H1 (cell line): Measurements from ENCODE around the gene DHX38.

Source experiments
- EP300 ChIP-seq, 2 experiments: IDR thresholded peaks; 1 replicate in 1 of 2; 2 replicates in 1 of 2; pipeline ENCODE4 v1.6.1; 2011 to 2012; ENCODE audit warnings: low read depth in 2 of 2, low read length in 2 of 2, mild to moderate bottlenecking in 2 of 2, borderline replicate concordance in 1 of 2, inconsistent platforms in 1 of 2, moderate library complexity in 1 of 2
- POLR2AphosphoS5 ChIP-seq: IDR thresholded peaks from 2 replicates; pipeline ENCODE4 v1.6.1; 2011; ENCODE audit warnings: low read depth, low read length
- SAP30 ChIP-seq: fragments of 300-600 bp; sonication (generic); IDR thresholded peaks from 2 replicates; pipeline ENCODE4 v1.7.1; 2012; ENCODE audit warnings: low read length, moderate library complexity, mild to moderate bottlenecking, inconsistent platforms; ENCODE audit not compliant: insufficient read depth, insufficient replicate concordance
- TBP ChIP-seq: IDR thresholded peaks from 2 replicates; pipeline ENCODE4 v1.6.1; 2011; ENCODE audit warnings: low read depth, low read length, improper control_type of control experiment
- YY1 ChIP-seq: IDR thresholded peaks from 2 replicates; pipeline ENCODE4 v1.6.1; 2011; ENCODE audit warnings: low read depth, mild to moderate bottlenecking, low read length
- TF ChIP-seq, protein P1 (sequence below), 3 experiments: IDR thresholded peaks; 1 replicate in 2 of 3; 2 replicates in 1 of 3; pipeline versions ENCODE4 v1.5.1 to v1.6.1; 2011; ENCODE audit warnings: low read length in 3 of 3, mild to moderate bottlenecking in 3 of 3, inconsistent platforms in 2 of 3, low read depth in 1 of 3, moderate library complexity in 1 of 3; ENCODE audit not compliant: insufficient read depth in 1 of 3; ENCODE audit errors: control extremely low read depth in 1 of 3

DNA sequence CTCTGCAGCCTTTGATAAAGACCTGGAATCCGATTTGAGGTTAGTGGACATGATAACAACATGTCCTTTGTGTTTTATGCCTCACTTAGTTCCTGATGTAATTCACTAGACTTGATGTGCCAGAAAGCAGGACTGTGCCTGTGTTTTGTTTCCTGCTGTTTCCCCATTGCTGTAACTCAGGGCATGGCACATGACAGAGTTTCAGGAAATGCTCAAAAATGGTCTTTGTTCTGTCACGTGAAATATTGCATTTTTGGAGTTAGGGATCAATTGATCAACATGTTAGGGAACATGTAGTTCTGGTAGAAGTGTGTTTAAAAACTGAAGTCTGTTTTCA is 32.8 kb downstream of the DHX38 start:
- TF ChIP-seq, protein P1, sequence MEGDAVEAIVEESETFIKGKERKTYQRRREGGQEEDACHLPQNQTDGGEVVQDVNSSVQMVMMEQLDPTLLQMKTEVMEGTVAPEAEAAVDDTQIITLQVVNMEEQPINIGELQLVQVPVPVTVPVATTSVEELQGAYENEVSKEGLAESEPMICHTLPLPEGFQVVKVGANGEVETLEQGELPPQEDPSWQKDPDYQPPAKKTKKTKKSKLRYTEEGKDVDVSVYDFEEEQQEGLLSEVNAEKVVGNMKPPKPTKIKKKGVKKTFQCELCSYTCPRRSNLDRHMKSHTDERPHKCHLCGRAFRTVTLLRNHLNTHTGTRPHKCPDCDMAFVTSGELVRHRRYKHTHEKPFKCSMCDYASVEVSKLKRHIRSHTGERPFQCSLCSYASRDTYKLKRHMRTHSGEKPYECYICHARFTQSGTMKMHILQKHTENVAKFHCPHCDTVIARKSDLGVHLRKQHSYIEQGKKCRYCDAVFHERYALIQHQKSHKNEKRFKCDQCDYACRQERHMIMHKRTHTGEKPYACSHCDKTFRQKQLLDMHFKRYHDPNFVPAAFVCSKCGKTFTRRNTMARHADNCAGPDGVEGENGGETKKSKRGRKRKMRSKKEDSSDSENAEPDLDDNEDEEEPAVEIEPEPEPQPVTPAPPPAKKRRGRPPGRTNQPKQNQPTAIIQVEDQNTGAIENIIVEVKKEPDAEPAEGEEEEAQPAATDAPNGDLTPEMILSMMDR (IDR thresholded peaks at IDR 0.05; ENCODE audit: control extremely low read depth in 1 of 3, insufficient read depth in 1 of 3, low read depth in 1 of 3, low read length in 3 of 3), result no peak
- TF ChIP-seq POLR2AphosphoS5, result no peak
- no peak for TF ChIP-seq YY1
- no peak for TF ChIP-seq TBP
- no peak for TF ChIP-seq SAP30
- TF ChIP-seq EP300 (IDR thresholded peaks at IDR 0.05; ENCODE audit: borderline replicate concordance in 1 of 2, low read depth in 2 of 2, low read length in 2 of 2), result no peak
